Measurements from ENCODE around the gene ECE1.

ECE1 gene

GRCh38 chr1:21175670-21176581 is 114.3 kb downstream of the ECE1 start:
- no CpG with 5 or more reads among the region's 69 CpGs for WGBS, 2 donors (ENCODE audit: extremely low coverage in 2 of 2, insufficient read length in 2 of 2, insufficient replicate concordance in 1 of 2)
- Histone ChIP-seq H3K4ac (ENCODE audit: low read length) (no peak overlapping the region), H4K91ac (ENCODE audit: low read depth, low read length, poor library complexity) (no peak overlapping the region), H2BK12ac (ENCODE audit: low read length) (no peak overlapping the region), H3K4me2 (ENCODE audit: insufficient read depth, low read length, poor library complexity, severe bottlenecking) (peak overlapping the region; percentile 63), H3K9me3 (replicated peaks in 1 of 2; ENCODE audit: control insufficient read depth in 2 of 2, insufficient read depth in 1 of 2, low read depth in 1 of 2, low read length in 2 of 2) (no peaks in the 10 kb centered on the region), H3K79me1 (ENCODE audit: low read depth, low read length) (no peaks in the 10 kb centered on the region), H2BK120ac (ENCODE audit: low read depth, low read length) (no peak overlapping the region), H4K8ac (ENCODE audit: low read depth, low read length) (no peak overlapping the region), H3K18ac (ENCODE audit: low read length) (peak overlapping the region; percentile 95), H3K27ac (replicated peaks; ENCODE audit: low read length) (peak overlapping the region; percentile 84), H3K36me3 (replicated peaks in 1 of 2; ENCODE audit: control insufficient read depth in 2 of 2, insufficient read depth in 2 of 2, low read length in 2 of 2) (peaks cover 0 to 29% of the 10 kb centered on the region in 2 donors), H3K4me3 (ENCODE audit: low read length in 2 of 2) (peak overlapping the region; percentile 92 to 93), H2AFZ (ENCODE audit: low read length) (peak overlapping the region; percentile 88), H2BK15ac (ENCODE audit: low read length) (peak overlapping the region; percentile 19), H3K14ac (ENCODE audit: low read length) (no peak overlapping the region), H2AK5ac (ENCODE audit: low read depth, low read length) (peak overlapping the region; percentile 90), H3K23ac (ENCODE audit: low read depth, low read length, poor library complexity) (peak overlapping the region; percentile 70), H3K4me1 (ENCODE audit: control insufficient read depth in 2 of 2, insufficient read depth in 1 of 2, low read depth in 1 of 2, low read length in 2 of 2) (peaks cover 6 to 8% of the 10 kb centered on the region in 2 donors), H3K9ac (ENCODE audit: low read depth, low read length, poor library complexity) (peak overlapping the region; percentile 91), H2BK5ac (ENCODE audit: low read length) (peak overlapping the region; percentile 85), H3K27me3 (ENCODE audit: control insufficient read depth in 3 of 3, insufficient read depth in 3 of 3, low read depth in 1 of 3, low read length in 3 of 3) (no peaks in the 10 kb centered on the region)
- peak; percentile 36 for DNase-seq (ENCODE audit: low spot score)

- no peak overlapping the region for H4K91ac ChIP-seq (ENCODE audit: low read depth, low read length, poor library complexity)
- H3K23ac ChIP-seq (ENCODE audit: low read depth, low read length, poor library complexity), result no peak overlapping the region
- H3K27ac ChIP-seq (replicated peaks; ENCODE audit: low read length), result no peak overlapping the region
- H3K27me3 ChIP-seq (ENCODE audit: control insufficient read depth in 3 of 3, insufficient read depth in 3 of 3, low read depth in 1 of 3, low read length in 3 of 3), result no peaks in the 10 kb centered on the region
- no peak overlapping the region for H3K4ac ChIP-seq (ENCODE audit: low read length)
- H3K36me3 ChIP-seq (replicated peaks in 1 of 2; ENCODE audit: control insufficient read depth in 2 of 2, insufficient read depth in 2 of 2, low read length in 2 of 2), result peaks cover 1 to 36% of the 10 kb centered on the region in 2 donors
- H3K9ac ChIP-seq (ENCODE audit: low read depth, low read length, poor library complexity), result no peak overlapping the region
- no peak overlapping the region for H2BK5ac ChIP-seq (ENCODE audit: low read length)
- WGBS, 2 donors (ENCODE audit: extremely low coverage in 2 of 2, insufficient read length in 2 of 2, insufficient replicate concordance in 1 of 2), result no CpG with 5 or more reads among the region's 6 CpGs
- no peak overlapping the region for H2BK120ac ChIP-seq (ENCODE audit: low read depth, low read length)
- H2AK5ac ChIP-seq (ENCODE audit: low read depth, low read length), result no peak overlapping the region
- no peak for DNase-seq (ENCODE audit: low spot score)
- no peaks in the 10 kb centered on the region for H3K9me3 ChIP-seq (replicated peaks in 1 of 2; ENCODE audit: control insufficient read depth in 2 of 2, insufficient read depth in 1 of 2, low read depth in 1 of 2, low read length in 2 of 2)
- H2BK12ac ChIP-seq (ENCODE audit: low read length), result no peak overlapping the region
- no peak overlapping the region for H2BK15ac ChIP-seq (ENCODE audit: low read length)
- peak overlapping the region; percentile 88 for H2AFZ ChIP-seq (ENCODE audit: low read length)
- no peaks in the 10 kb centered on the region for H3K79me1 ChIP-seq (ENCODE audit: low read depth, low read length)
- no peak overlapping the region for H4K8ac ChIP-seq (ENCODE audit: low read depth, low read length)
- peak overlapping the region; percentile 63 for H3K4me2 ChIP-seq (ENCODE audit: insufficient read depth, low read length, poor library complexity, severe bottlenecking)
- no peak overlapping the region for H3K14ac ChIP-seq (ENCODE audit: low read length)
- peaks cover 6 to 8% of the 10 kb centered on the region in 2 donors for H3K4me1 ChIP-seq (ENCODE audit: control insufficient read depth in 2 of 2, insufficient read depth in 1 of 2, low read depth in 1 of 2, low read length in 2 of 2)
- H3K4me3 ChIP-seq (ENCODE audit: low read length in 2 of 2), result peak overlapping the region; percentile 66 to 92
- H3K18ac ChIP-seq (ENCODE audit: low read length), result no peak overlapping the region
Measured at GRCh38 chr1:21175324-21175669, 115.0 kb downstream of the ECE1 start.

GRCh38 chr1:21174654-21175323 is 115.5 kb downstream of the ECE1 start:
- Histone ChIP-seq H4K8ac (ENCODE audit: low read depth, low read length) (no peak overlapping the region), H2BK120ac (ENCODE audit: low read depth, low read length) (no peak overlapping the region), H3K4me1 (ENCODE audit: control insufficient read depth in 2 of 2, insufficient read depth in 1 of 2, low read depth in 1 of 2, low read length in 2 of 2) (peaks cover 6 to 8% of the 10 kb centered on the region in 2 donors), H3K9me3 (replicated peaks in 1 of 2; ENCODE audit: control insufficient read depth in 2 of 2, insufficient read depth in 1 of 2, low read depth in 1 of 2, low read length in 2 of 2) (no peaks in the 10 kb centered on the region), H3K14ac (ENCODE audit: low read length) (no peak overlapping the region), H3K27ac (replicated peaks; ENCODE audit: low read length) (no peak overlapping the region), H3K9ac (ENCODE audit: low read depth, low read length, poor library complexity) (no peak overlapping the region), H3K4me2 (ENCODE audit: insufficient read depth, low read length, poor library complexity, severe bottlenecking) (peak overlapping the region; percentile 26), H3K4me3 (ENCODE audit: low read length in 2 of 2) (peak overlapping the region; percentile 28 to 92), H2AFZ (ENCODE audit: low read length) (no peak overlapping the region), H2AK5ac (ENCODE audit: low read depth, low read length) (no peak overlapping the region), H2BK15ac (ENCODE audit: low read length) (no peak overlapping the region), H4K91ac (ENCODE audit: low read depth, low read length, poor library complexity) (no peak overlapping the region), H2BK5ac (ENCODE audit: low read length) (no peak overlapping the region), H3K27me3 (ENCODE audit: control insufficient read depth in 3 of 3, insufficient read depth in 3 of 3, low read depth in 1 of 3, low read length in 3 of 3) (no peaks in the 10 kb centered on the region), H3K79me1 (ENCODE audit: low read depth, low read length) (no peaks in the 10 kb centered on the region), H2BK12ac (ENCODE audit: low read length) (no peak overlapping the region), H3K23ac (ENCODE audit: low read depth, low read length, poor library complexity) (no peak overlapping the region), H3K4ac (ENCODE audit: low read length) (no peak overlapping the region), H3K18ac (ENCODE audit: low read length) (no peak overlapping the region), H3K36me3 (replicated peaks in 1 of 2; ENCODE audit: control insufficient read depth in 2 of 2, insufficient read depth in 2 of 2, low read length in 2 of 2) (peaks cover 3 to 41% of the 10 kb centered on the region in 2 donors)
- WGBS, 2 donors (ENCODE audit: extremely low coverage in 2 of 2, insufficient read length in 2 of 2, insufficient replicate concordance in 1 of 2), result 100% methylated on average over 2 of the region's 12 CpGs; no CpG with 5 or more reads in 1 of the 2 donors
- no peak for DNase-seq (ENCODE audit: low spot score)

DNA sequence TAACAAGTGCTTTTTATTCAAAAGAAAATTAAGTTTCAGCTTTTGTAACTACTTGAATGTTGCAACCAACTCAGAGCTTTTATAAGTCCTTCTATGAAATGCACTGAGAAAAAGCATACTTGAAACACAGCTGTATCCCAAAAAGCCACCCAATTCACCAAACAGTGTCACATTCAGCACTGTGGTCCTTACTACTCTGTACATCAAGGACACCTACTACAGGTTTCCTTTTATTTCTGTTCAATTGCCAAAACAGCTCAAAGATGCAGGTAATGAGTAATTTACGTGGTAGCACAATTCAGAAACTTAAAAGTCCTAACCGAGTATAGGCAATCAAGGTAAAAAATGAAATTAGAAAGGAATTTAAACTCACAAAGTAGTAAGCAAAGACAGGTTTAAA is 116.0 kb downstream of the ECE1 start:
- H3K4me3 ChIP-seq (ENCODE audit: low read length in 2 of 2), result peak overlapping the region in 1 of 2 donors; percentile 92
- no peak overlapping the region for H2AK5ac ChIP-seq (ENCODE audit: low read depth, low read length)
- no peaks in the 10 kb centered on the region for H3K9me3 ChIP-seq (replicated peaks in 1 of 2; ENCODE audit: control insufficient read depth in 2 of 2, insufficient read depth in 1 of 2, low read depth in 1 of 2, low read length in 2 of 2)
- H3K23ac ChIP-seq (ENCODE audit: low read depth, low read length, poor library complexity), result no peak overlapping the region
- no peak overlapping the region for H2BK5ac ChIP-seq (ENCODE audit: low read length)
- no peak overlapping the region for H3K27ac ChIP-seq (replicated peaks; ENCODE audit: low read length)
- H3K36me3 ChIP-seq (replicated peaks in 1 of 2; ENCODE audit: control insufficient read depth in 2 of 2, insufficient read depth in 2 of 2, low read length in 2 of 2), result peaks cover 3 to 46% of the 10 kb centered on the region in 2 donors
- no peak overlapping the region for H2BK12ac ChIP-seq (ENCODE audit: low read length)
- no peak overlapping the region for H2BK15ac ChIP-seq (ENCODE audit: low read length)
- WGBS, 2 donors (ENCODE audit: extremely low coverage in 2 of 2, insufficient read length in 2 of 2, insufficient replicate concordance in 1 of 2), result no CpG with 5 or more reads among the region's 2 CpGs
- no peak overlapping the region for H3K9ac ChIP-seq (ENCODE audit: low read depth, low read length, poor library complexity)
- H2BK120ac ChIP-seq (ENCODE audit: low read depth, low read length), result no peak overlapping the region
- H3K27me3 ChIP-seq (ENCODE audit: control insufficient read depth in 3 of 3, insufficient read depth in 3 of 3, low read depth in 1 of 3, low read length in 3 of 3), result no peaks in the 10 kb centered on the region
- no peak overlapping the region for H2AFZ ChIP-seq (ENCODE audit: low read length)
- H4K8ac ChIP-seq (ENCODE audit: low read depth, low read length), result no peak overlapping the region
- H3K18ac ChIP-seq (ENCODE audit: low read length), result no peak overlapping the region
- H3K4ac ChIP-seq (ENCODE audit: low read length), result no peak overlapping the region
- no peak overlapping the region for H3K14ac ChIP-seq (ENCODE audit: low read length)
- H3K4me1 ChIP-seq (ENCODE audit: control insufficient read depth in 2 of 2, insufficient read depth in 1 of 2, low read depth in 1 of 2, low read length in 2 of 2), result peaks cover 6 to 8% of the 10 kb centered on the region in 2 donors
- no peak overlapping the region for H3K4me2 ChIP-seq (ENCODE audit: insufficient read depth, low read length, poor library complexity, severe bottlenecking)
- no peak overlapping the region for H4K91ac ChIP-seq (ENCODE audit: low read depth, low read length, poor library complexity)
- H3K79me1 ChIP-seq (ENCODE audit: low read depth, low read length), result no peaks in the 10 kb centered on the region
- no peak for DNase-seq (ENCODE audit: low spot score)

Data from neuronal stem cell (in vitro differentiated cells).